ENCODE results near the gene COG8.

COG8 gene

DNA sequence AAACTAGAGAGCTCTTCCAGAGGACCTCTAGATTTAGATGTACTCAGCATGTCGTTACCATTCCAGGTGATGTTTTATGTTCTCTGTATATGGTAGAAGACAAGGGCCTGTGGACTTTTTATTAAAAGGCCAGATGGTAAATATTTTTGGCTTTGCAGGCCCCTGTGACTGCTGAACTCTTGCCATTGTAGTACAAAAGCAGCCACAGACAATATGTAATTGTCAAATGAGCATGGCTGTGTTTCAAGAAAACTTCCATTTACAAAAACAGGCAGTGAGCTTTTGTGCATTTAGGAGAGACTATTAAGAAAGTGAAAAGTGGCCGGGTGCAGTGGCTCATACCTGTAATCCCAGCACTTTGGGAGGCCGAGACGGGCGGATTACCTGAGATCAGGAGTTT lies 4.8 kb upstream of the COG8 start:
- no peak for DNase-seq

GRCh38 chr16:69340095-69340644 lies 806 bp upstream of the COG8 start:
- DNase-seq = no peak

DNA sequence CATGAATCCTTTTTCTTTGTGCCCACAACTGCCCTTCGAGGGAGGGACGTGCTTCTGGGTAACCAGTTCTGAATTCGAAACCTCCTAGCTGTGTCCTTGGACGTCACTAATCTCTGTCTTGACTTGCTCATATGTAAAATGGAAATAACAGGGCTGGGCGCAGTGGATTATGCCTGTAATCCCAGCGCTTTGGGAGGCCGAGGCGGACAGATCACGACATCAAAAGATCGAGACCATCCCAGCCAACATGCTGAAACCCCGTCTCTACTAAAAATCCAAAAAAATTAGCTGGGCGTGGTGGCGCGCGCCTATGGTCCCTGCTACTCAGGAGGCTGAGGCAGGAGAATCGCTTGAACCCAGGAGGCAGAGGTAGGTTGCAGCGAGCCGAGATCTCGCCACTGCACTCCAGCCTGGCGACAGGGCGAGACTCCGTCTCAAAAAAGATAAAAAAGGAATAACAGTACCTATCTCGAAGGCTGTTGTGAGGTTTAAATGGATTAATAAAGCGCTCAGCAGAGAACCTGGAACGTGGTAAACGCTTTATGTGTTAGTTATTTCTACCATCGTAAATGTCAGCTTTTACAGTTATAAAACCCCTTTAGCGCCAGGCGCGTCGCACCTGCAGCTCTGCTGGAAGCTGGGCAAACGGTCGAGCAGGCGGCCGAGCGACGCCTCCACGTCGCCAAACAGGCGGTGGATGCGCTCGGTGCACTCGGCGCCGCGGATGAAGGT lies 641 bp downstream of the COG8 start:
- no peak for DNase-seq

DNA sequence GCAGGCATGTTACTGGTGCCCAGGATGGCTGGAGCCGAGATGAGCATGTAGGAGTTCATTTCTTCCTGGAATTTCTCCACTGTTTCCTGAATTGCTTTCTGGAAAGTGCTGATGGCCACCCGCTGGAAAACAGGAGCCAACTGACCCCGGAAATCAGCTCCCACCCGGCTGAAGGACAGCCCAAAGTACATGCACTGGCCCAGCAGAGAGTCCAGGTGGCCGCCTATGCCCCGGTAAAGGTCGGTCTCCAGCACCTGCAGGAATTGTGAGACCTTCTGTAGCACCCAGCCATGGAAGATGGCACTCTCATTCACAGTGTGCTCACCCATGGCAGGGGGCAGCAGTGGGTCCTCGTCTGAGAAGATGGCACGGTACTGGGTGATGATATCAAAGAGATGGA lies 4.7 kb downstream of the COG8 start:
- no peak for DNase-seq

- peak; percentile 68 for DNase-seq
These were observed 8.9 kb downstream of the COG8 start, which contains the start of gene PDF for GRCh38 chr16:69330286-69331109. PDF (minus strand) TSS chr16:69330588; CDS start chr16:69330570, 18 bp downstream.

DNA sequence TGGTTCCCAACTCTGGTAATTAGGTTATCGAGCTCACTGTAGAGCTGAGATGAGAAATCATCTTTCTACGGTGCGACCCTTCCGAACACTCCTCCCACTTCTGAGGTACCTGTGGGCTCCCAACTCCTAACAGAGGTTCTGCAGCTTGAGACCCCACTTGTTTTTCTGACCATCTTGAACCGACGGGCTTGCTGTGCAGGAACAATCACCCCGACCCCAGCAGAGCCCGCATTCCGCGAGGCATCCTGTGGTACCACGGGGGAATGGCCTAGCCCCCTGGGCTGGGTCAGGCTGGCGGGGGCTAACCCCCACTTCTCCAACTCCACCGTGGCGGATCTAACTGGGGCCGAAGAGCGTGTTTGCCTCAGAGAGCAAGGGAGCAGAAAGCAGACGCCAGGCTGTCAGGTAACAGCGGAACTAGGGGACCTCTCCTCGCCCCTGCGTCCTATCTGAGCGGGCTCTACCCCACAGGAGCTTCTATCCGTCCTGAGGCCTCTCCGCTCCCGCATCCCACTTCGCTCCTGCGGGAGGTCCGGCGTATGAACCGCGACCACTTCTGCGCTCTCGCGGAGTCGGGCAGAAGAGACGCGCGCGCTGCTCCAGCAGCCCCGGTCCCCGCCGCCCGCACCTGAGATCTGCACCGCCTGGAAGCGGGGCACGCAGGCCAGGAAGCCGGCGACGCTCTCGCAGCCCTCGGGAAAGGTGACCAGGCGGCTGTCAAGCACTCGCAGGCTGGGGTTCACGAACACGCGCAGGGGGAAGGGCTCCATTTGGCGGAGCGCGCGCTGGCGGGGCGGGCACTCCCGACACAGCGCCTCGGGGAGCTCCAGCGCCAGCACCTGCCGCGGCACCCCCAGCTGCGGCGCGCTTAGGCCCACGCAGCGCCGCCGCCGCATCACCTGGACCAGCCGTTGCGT lies 9.7 kb downstream of the COG8 start:
- no peak for DNase-seq

DNA sequence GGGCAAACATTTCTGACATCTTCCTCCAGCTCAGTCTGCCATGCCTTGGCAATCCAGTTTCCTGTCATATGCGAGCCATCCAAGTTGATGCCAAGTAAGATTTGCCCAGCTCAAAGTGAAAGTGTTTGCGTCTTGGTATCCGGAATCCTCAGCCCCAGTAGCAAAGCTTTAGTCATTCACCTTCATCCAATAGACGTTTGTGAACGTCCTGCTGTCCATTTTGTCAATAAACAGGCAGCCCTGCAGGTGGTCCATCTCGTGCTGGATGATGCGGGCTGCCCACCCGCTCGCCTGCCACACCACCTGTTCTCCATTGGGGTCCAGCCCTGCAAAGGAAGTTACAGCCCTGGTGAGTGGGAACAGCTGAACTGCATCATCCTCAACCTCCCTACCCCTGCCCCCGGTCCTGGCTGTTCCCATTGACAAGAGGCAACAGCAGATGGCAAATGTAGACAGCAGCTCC lies 10.5 kb downstream of the COG8 start:
- no peak for DNase-seq

DNA sequence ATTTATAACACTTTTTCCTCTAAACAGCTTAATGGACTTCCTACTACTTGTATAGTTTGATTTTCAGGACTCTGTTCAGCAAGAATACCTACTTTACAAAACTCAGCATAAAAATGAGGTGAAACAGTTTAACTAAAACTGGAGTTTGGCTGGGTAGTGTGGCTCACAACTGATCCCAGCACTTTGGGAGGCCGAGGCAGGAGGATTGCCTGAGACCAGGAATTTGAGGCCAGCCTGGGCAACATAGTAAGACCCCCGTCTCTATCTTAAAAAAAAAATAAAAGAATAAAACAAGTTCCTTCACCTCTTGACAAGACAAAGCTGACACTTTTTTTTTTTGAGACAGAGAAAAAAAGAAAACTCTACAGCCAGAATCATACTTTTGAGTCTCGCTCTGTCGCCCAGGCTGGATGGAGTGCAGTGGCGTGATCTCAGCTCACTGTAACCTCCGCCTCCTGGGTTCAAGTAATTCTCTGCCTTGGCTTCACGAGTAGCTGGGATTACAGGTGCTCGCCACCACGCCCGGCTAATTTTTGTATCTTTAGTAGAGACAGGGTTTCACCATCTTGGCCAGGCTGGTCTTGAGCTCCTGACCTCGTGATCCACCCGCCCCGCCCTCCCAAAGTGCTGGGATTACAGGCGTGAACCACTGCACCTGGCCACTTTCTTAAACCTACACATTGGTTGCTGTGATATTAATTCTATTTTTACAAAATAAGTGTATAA lies 11.6 kb downstream of the COG8 start:
- no peak for DNase-seq

DNA sequence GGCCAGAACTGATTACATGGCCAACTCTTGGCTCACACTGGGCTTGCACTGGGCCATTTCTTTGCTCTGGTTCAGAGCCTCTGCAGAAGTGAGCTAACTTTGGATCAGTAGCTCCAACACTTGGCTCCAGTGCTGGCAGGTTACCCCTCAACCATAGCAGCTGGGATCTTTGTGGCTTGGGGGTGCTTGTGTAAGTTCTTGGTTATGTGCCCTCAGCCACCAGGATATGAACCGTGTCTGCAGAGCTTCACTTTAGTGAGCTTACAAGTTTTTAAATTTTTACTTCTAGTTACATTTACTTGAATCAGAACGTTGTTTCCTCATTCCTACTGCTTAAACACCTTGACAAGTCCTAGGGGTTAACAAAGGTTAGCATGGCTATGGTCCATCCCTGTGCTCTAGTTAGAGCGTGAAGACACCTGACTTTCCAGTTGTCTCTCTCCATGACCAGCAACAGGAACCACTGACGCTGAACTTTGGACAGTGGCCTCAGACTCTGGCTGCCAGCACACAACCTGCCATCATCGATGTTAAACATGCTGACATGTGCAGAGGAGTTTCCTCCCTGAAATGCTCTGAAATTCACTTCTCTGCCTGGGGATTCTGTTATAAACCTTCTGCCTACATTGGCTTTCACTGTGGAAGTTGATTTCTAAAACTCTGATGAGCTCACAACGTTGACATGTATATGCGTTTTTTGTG lies 13.0 kb downstream of the COG8 start:
- no peak for DNase-seq

- DNase-seq = no peak
These were observed 13.6 kb downstream of the COG8 start for GRCh38 chr16:69325784-69326171.

DNA sequence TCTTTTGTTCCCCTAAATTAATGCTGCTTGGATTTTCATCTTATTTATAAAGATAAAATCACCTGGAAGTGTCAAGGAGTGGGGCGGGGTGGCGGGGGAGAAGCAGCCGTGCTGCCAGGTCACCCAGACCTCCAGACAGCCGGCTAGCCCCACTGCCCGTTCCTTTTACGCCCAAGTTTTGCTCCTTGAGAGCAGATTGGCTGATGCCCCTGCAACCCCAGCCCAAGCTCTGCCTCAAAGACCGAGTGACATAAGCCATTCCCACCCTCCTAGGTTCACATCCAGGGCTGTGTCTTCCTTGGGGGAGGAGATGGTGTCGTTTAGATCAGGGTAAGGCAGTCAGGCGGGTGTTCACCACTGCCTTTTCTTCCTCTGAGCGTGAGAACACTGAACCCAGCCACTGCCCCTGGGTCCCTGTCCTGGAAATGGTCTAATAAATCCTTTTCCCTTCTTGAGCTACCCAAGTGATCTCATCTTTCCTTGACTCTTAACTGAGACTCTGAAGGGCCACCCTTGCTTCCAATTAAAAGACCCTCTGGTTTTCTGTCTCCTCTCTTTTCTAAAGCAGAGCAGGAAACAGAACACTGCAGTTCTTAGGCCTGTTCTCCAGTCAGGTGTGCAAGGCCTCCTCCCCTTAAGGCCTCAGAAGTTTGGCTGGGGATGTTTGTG lies 14.6 kb downstream of the COG8 start:
- DNase-seq = no peak

GRCh38 chr16:69324013-69324531 lies 15.3 kb downstream of the COG8 start:
- DNase-seq = no peak

DNA sequence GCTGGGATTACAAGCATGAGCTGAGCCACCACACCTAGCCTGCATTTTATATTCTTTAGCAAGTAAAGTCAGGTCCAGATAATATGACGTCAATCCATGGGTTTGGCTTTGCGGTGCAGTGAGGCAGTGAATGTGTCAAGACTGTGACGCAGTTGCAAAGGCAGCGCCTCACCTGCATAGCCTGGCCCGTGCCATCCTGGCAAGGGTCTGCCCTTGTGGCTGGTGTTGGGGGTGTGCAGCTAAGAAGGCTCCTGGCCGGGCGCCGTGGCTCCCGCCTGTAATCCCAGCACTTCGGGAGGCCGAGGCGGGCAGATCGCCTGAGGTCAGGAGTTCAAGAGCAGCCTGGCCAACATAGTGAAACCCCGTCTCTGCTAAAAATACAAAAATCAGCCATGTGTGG lies 15.9 kb downstream of the COG8 start:
- no peak for DNase-seq

DNA sequence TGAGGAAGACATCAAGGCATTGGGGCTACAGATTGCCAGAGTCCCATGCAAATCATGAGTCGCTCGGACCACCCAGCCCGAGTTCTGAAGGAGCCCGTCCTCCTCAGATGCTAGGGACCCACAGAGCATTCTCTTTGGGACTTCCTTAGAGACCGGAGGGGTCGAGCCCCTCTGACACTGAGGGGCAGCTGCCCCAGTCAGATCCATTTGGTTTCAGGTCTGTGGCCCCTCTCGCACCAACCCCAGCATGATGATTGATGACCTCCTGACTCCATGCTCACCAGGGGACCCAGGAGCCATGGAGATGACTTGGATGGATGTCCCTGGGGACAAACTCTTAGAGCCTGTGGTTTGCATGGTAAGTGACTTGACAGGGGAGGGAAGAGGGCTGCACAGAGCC lies 17.0 kb downstream of the COG8 start:
- no peak for DNase-seq

- DNase-seq = no peak
These were observed 18.3 kb downstream of the COG8 start for GRCh38 chr16:69321080-69321479.

- no peak for DNase-seq
These were observed 18.7 kb downstream of the COG8 start for GRCh38 chr16:69320740-69321073.

GRCh38 chr16:69319826-69320739 lies 19.3 kb downstream of the COG8 start:
- no peak for DNase-seq

DNA sequence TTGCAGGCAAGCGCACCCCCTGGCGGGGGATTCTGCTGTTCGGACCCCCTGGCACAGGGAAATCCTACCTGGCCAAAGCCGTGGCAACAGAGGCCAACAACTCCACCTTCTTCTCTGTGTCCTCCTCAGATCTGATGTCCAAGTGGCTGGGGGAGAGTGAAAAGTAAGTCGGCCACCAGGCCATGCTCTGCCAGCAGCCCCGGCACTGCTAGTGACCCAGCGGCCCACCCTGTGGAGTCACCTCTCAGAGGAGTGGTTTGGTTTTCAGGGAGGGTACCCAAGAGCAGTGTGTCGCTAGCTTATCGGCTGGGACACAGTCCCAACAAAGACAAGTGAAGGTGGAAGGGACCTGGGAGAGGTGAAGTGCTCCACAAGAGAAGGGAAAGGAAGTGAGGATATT lies 20.0 kb downstream of the COG8 start:
- no peak for DNase-seq

DNA sequence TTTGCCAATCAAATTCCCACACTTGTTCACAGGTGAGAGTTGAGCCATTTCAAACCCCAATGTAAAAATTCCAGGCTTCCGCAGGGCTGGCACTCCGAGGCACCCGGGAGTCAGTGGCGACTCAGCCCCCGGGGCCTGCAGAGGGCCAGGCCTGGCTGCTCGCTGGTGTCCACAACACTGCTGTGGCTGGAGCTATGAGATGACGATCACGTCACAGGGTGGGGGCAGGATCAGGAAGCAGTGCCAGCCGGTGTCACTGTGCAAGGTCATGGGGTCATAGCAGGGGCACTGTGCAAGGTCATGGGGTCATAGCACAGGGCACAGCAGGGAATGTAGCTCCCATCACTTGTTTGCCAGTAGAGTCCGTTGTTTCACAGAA lies 20.5 kb downstream of the COG8 start:
- DNase-seq = no peak

Data from KG1 (cell line).